Common myeloid progenitor, CD34-positive (primary cell): Measurements from ENCODE around the gene TEN1.
A peak's percentile ranks its signal among the peaks of the same experiment; 100 is the strongest.

Source experiments
- CTCF ChIA-PET: fragments of 350-600 bp; sonication (Branson Sonifier 250); formaldehyde crosslinking; loops from one replicate; lab custom pipeline; 2021; ENCODE audit warnings: antibody characterized with exemption; lab: Charles Lee
- POLR2A ChIA-PET: fragments of 350-600 bp; sonication (Branson Sonifier 250); formaldehyde crosslinking; loops from one replicate; lab custom pipeline; 2021; ENCODE audit warnings: antibody characterized with exemption; lab: Charles Lee
- DNase-seq, 3 donors: peaks; one replicate each; pipeline versions ENCODE4 v3.0.0 to v3.0.0-alpha.2; 2013
- H3K27ac ChIP-seq, 2 experiments: 1 replicate in 1 of 2; 2 replicates in 1 of 2; pipeline ENCODE4 v1.7.0; 2013; ENCODE audit warnings: inconsistent platforms in 2 of 2, low read length in 2 of 2, mild to moderate bottlenecking in 2 of 2, low read depth in 1 of 2, moderate library complexity in 1 of 2; ENCODE audit not compliant: severe bottlenecking in 2 of 2, insufficient read depth in 1 of 2, poor library complexity in 1 of 2
- H3K27me3 ChIP-seq, 5 experiments: replicated peaks in 2 of 5; 1 replicate in 3 of 5; 2 replicates in 2 of 5; pipeline versions ENCODE4 v1.6.1 to v1.7.0; 2013; ENCODE audit warnings: low read length in 4 of 5, mild to moderate bottlenecking in 2 of 5, moderate library complexity in 2 of 5, inconsistent platforms in 1 of 5; ENCODE audit not compliant: insufficient read depth in 5 of 5, control insufficient read depth in 4 of 5
- H3K36me3 ChIP-seq, 4 experiments: 1 replicate in 2 of 4; 2 replicates in 2 of 4; pipeline versions ENCODE4 v1.6.1 to v1.7.0; 2013; ENCODE audit warnings: low read length in 3 of 4, control low read depth in 1 of 4, mild to moderate bottlenecking in 1 of 4; ENCODE audit not compliant: control insufficient read depth in 4 of 4, insufficient read depth in 4 of 4
- H3K4me1 ChIP-seq, 4 experiments: 1 replicate in 3 of 4; 2 replicates in 1 of 4; pipeline versions ENCODE4 v1.6.1 to v1.7.1; 2013; ENCODE audit warnings: low read length in 3 of 4, mild to moderate bottlenecking in 3 of 4, control low read depth in 1 of 4, inconsistent platforms in 1 of 4, moderate library complexity in 1 of 4; ENCODE audit not compliant: control insufficient read depth in 4 of 4, insufficient read depth in 4 of 4; ENCODE audit errors: control extremely low read depth in 1 of 4
- H3K4me3 ChIP-seq, 7 experiments: 1 replicate in 4 of 7; 2 replicates in 3 of 7; pipeline versions ENCODE4 v1.5.1 to v1.7.0; 2013; ENCODE audit warnings: mild to moderate bottlenecking in 7 of 7, low read length in 6 of 7, moderate library complexity in 6 of 7, inconsistent platforms in 2 of 7, low read depth in 2 of 7, control low read depth in 1 of 7; ENCODE audit not compliant: insufficient read depth in 4 of 7, control insufficient read depth in 1 of 7; ENCODE audit errors: extremely low read depth in 1 of 7
- H3K9me3 ChIP-seq, 5 experiments: 1 replicate in 4 of 5; 2 replicates in 1 of 5; pipeline versions ENCODE4 v1.6.1 to v1.7.1; 2013; ENCODE audit warnings: low read length in 4 of 5, mild to moderate bottlenecking in 2 of 5, inconsistent platforms in 1 of 5, low read depth in 1 of 5, moderate library complexity in 1 of 5; ENCODE audit not compliant: control insufficient read depth in 4 of 5, insufficient read depth in 2 of 5; ENCODE audit errors: control extremely low read depth in 1 of 5
- WGBS: methylation state at CpG from one replicate; pipeline ENCODE4 v1.1.5; 2013; ENCODE audit not compliant: insufficient coverage; 5-methylcytosine and 5-hydroxymethylcytosine counted together

The TEN1 gene

DNA sequence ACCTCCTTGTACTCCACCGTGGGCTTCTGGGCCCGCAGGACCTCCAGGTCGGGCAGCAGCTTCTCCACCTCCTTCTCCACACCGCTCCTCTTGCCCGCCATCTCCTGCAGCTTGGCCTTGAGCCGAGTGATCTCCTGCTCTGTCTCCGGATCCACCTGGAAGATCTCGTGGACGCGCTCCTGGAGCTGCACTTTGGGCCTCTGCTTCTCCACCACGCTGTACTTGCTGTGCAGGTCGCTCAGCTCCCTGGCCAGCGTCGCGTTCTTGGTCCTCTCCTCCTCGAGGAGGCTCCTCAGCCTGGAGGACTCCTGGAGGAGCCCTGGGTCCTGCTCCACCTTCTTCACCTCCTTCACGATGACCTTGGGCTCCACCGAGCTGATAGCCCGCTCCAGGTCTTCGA is 30.4 kb downstream of the TEN1 start:
- H3K9me3 ChIP-seq = no peaks in the 10 kb centered on the region
- peaks cover 0 to 13% (median 3%) of the 10 kb centered on the region in 4 experiments for H3K36me3 ChIP-seq
- no peaks in the 10 kb centered on the region for H3K27me3 ChIP-seq
- ChIA-PET CTCF (interaction anchor here (0.6 to 14.8 kb wide), 13 partner anchors 7 to 209 kb away, joined by 3 to 183 read pairs (median 4); partner anchors contain the start of genes CDK3 and MRPL38), POLR2A (interaction anchor here (1.1 kb wide), 1 partner anchor 113 kb away, joined by 3 read pairs; the partner anchor contains the start of gene TRIM65)
- H3K27ac ChIP-seq = no peak overlapping the region
- H3K4me3 ChIP-seq = no peak overlapping the region
- DNase-seq = no peak
- H3K4me1 ChIP-seq = peaks cover 0 to 13% (median 9%) of the 10 kb centered on the region in 4 experiments
- 96% methylated on average over 19 of the region's 20 CpGs for WGBS

GRCh38 chr17:76009969-76010661 is 31.1 kb downstream of the TEN1 start:
- no peak overlapping the region for H3K27ac ChIP-seq
- peaks cover 0 to 6% (median 3%) of the 10 kb centered on the region in 4 experiments for H3K36me3 ChIP-seq
- H3K4me1 ChIP-seq = peaks cover 0 to 14% (median 8%) of the 10 kb centered on the region in 4 experiments
- ChIA-PET POLR2A (interaction anchor here (0.6 kb wide), 1 partner anchor 76 kb away, joined by 4 read pairs; no protein-coding TSS in a partner anchor), CTCF (interaction anchor here (0.6 to 13.9 kb wide), 14 partner anchors 8 to 210 kb away, joined by 3 to 183 read pairs (median 4); partner anchors contain the start of gene CDK3)
- no peak overlapping the region for H3K4me3 ChIP-seq
- 89% methylated on average over 20 of the region's 21 CpGs for WGBS
- no peaks in the 10 kb centered on the region for H3K27me3 ChIP-seq
- DNase-seq = no peak
- H3K9me3 ChIP-seq = no peaks in the 10 kb centered on the region

- no peaks in the 10 kb centered on the region for H3K9me3 ChIP-seq
- DNase-seq = no peak
- peaks cover 0 to 5% (median 0%) of the 10 kb centered on the region in 4 experiments for H3K36me3 ChIP-seq
- 92% methylated on average over 5 of the region's 5 CpGs for WGBS
- H3K27me3 ChIP-seq = no peaks in the 10 kb centered on the region
- ChIA-PET CTCF (interaction anchor here (0.7 to 13.9 kb wide), 8 partner anchors 9 to 269 kb away, joined by 3 to 183 read pairs (median 4); partner anchors contain the start of gene CDK3), POLR2A (no interaction called here)
- no peak overlapping the region for H3K27ac ChIP-seq
- peaks cover 0 to 6% (median 3%) of the 10 kb centered on the region in 4 experiments for H3K4me1 ChIP-seq
- H3K4me3 ChIP-seq = no peak overlapping the region
Observed at GRCh38 chr17:76011951-76012350, 32.9 kb downstream of the TEN1 start.

GRCh38 chr17:76013377-76013932 is 34.4 kb downstream of the TEN1 start:
- H3K4me1 ChIP-seq = peaks cover 0 to 6% (median 3%) of the 10 kb centered on the region in 4 experiments
- peaks cover 0 to 3% (median 1%) of the 10 kb centered on the region in 4 experiments for H3K36me3 ChIP-seq
- H3K27me3 ChIP-seq = no peaks in the 10 kb centered on the region
- CTCF ChIA-PET = interaction anchor here (0.8 to 13.9 kb wide), 23 partner anchors 10 to 276 kb away, joined by 3 to 183 read pairs (median 4); partner anchors contain the start of genes CDK3 and SRP68
- H3K4me3 ChIP-seq = no peak overlapping the region
- WGBS = 93% methylated on average over 13 of the region's 15 CpGs
- H3K27ac ChIP-seq = no peak overlapping the region
- H3K9me3 ChIP-seq = no peaks in the 10 kb centered on the region
- no peak for DNase-seq
- POLR2A ChIA-PET = no interaction called here

GRCh38 chr17:76014100-76014924 is 35.3 kb downstream of the TEN1 start:
- Histone ChIP-seq H3K4me1 (peaks cover 0 to 7% (median 3%) of the 10 kb centered on the region in 4 experiments), H3K27ac (no peak overlapping the region), H3K27me3 (no peaks in the 10 kb centered on the region), H3K36me3 (peaks cover 0 to 3% (median 1%) of the 10 kb centered on the region in 4 experiments), H3K4me3 (no peak overlapping the region), H3K9me3 (no peaks in the 10 kb centered on the region)
- CTCF ChIA-PET = interaction anchor here (0.5 to 13.9 kb wide), 33 partner anchors 9 to 275 kb away, joined by 3 to 183 read pairs (median 4); partner anchors contain the start of genes CDK3, FBF1 and SRP68
- DNase-seq = peak; percentile 67 to 86 (median 80)
- POLR2A ChIA-PET = interaction anchor here (0.5 to 0.7 kb wide), 2 partner anchors 43 to 61 kb away, joined by 3 to 4 read pairs; no protein-coding TSS in a partner anchor
- 37% methylated on average over 18 of the region's 19 CpGs for WGBS

GRCh38 chr17:76014925-76015261 is 35.9 kb downstream of the TEN1 start:
- H3K27ac ChIP-seq = no peak overlapping the region
- peaks cover 0 to 10% (median 3%) of the 10 kb centered on the region in 4 experiments for H3K4me1 ChIP-seq
- H3K4me3 ChIP-seq = no peak overlapping the region
- H3K27me3 ChIP-seq = no peaks in the 10 kb centered on the region
- 89% methylated on average over 24 of the region's 26 CpGs for WGBS
- DNase-seq = no peak
- POLR2A ChIA-PET = interaction anchor here (0.5 kb wide), 1 partner anchor 61 kb away, joined by 3 read pairs; no protein-coding TSS in a partner anchor
- CTCF ChIA-PET = interaction anchor here (0.5 to 13.9 kb wide), 26 partner anchors 8 to 265 kb away, joined by 3 to 183 read pairs (median 4); partner anchors contain the start of genes CDK3 and FBF1
- H3K36me3 ChIP-seq = peaks cover 0 to 3% (median 1%) of the 10 kb centered on the region in 4 experiments
- H3K9me3 ChIP-seq = no peaks in the 10 kb centered on the region
